AG09309 (cell line): ENCODE data around the gene UPP2.

Experiments used
- DNase-seq: peaks from one replicate; pipeline ENCODE4 v3.0.0-alpha.2; 2010; ENCODE audit warnings: low read depth
- H3K4me3 ChIP-seq: 2 replicates; pipeline ENCODE4 v1.5.1; 2011; ENCODE audit warnings: mild to moderate bottlenecking, low read depth, low read length, moderate library complexity; ENCODE audit not compliant: control insufficient read depth
- CTCF ChIP-seq: IDR thresholded peaks from 2 replicates; pipeline ENCODE4 v1.5.1; 2011; ENCODE audit warnings: mild to moderate bottlenecking, low read depth, low read length, inconsistent platforms; ENCODE audit not compliant: insufficient read depth, control insufficient read depth; ENCODE audit errors: missing control alignments

UPP2 gene

GRCh38 chr2:158172719-158173118 lies 71.0 kb downstream of the UPP2 start:
- no peak for DNase-seq
- TF ChIP-seq CTCF, result no peak
- no peak overlapping the region for H3K4me3 ChIP-seq

GRCh38 chr2:158174495-158174894 lies 72.8 kb downstream of the UPP2 start:
- TF ChIP-seq CTCF, result no peak
- H3K4me3 ChIP-seq, result no peak overlapping the region
- DNase-seq, result no peak

DNA sequence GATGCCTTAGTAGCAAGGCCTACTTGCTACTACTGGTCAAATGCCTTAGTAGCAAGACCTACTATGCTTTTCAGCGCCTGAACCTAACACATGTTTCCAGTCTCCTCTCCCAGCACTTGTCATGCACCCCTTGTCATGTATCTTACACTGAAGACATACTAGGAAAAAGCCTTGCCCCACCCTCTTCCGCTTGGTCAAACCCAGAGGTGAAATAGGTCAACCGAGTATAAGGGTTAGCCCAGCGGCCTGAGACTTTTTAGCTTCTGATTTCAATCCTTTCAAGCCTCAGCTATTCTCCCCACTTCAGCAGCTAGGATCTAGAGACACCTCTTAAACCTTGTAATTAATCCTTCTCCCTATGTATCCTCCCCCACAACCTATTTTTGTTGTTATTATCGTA lies 73.3 kb downstream of the UPP2 start:
- no peak for TF ChIP-seq CTCF
- no peak overlapping the region for H3K4me3 ChIP-seq
- no peak for DNase-seq

DNA sequence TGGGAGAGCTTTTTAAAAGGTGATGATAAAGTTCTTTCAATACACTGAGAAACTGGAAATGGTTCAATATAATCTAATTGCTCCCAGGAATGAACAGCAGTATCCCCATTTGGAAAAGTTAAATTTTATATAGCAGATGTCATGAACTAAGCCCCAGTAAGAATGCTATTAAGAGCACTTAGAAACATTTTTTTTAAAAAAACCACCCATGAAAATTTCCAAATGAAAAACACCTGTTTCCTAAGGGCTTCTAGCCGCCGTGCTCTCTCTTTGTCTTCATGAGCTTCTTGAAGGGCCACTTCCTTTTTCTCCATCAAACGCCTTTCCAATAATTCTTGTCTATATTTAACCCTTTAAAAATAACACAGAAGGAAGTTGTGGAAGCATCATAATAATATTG lies 77.0 kb downstream of the UPP2 start:
- no peak for TF ChIP-seq CTCF
- DNase-seq, result no peak
- H3K4me3 ChIP-seq, result no peak overlapping the region

- DNase-seq, result no peak
- TF ChIP-seq CTCF, result peak; percentile 40
These were observed 78.0 kb downstream of the UPP2 start for GRCh38 chr2:158179660-158180059.

GRCh38 chr2:158181171-158181570 lies 79.5 kb downstream of the UPP2 start:
- TF ChIP-seq CTCF, result no peak
- DNase-seq, result no peak
- H3K4me3 ChIP-seq, result no peak overlapping the region

More at GRCh38 chr2:158179660-158180059, 78.0 kb downstream of the UPP2 start:
- H3K4me3 ChIP-seq, result no peak overlapping the region
